ENCODE results near the gene SBSN. TPM values are rescaled to one million over a fixed set of nuclear protein-coding genes. Genes with fewer than 3 reads are reported as not detected.

Gene SBSN
- total and polyA plus RNA-seq, 4 donors: not detected

DNA sequence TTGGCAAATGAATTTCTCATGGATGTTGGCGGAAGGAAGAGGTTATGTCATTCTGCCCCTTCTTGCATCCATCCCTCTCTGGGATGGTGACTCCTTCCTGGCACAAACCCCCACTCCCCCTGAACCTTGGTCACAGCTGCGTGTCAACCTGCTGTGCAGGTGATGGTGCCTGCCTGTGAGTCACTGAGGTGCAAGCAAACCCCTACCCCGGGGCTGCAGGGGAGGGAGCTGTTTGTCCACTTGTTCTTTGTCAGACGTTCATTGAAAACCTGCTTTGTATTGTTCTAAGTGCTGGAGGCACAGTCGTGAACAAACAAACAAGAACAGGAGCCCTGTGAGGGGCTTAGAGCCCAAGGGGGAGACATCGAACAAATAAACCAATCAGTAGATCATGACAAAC, 3.2 kb upstream of the SBSN start:
- H3K27me3 ChIP-seq (ENCODE audit: control insufficient read depth in 4 of 4, insufficient read depth in 4 of 4, low read length in 3 of 4): peaks cover 0 to 3% (median 1%) of the 10 kb centered on the region in 4 donors
- WGBS: 30% methylated on average over 6 of the region's 6 CpGs
- TF ChIP-seq, protein P1, sequence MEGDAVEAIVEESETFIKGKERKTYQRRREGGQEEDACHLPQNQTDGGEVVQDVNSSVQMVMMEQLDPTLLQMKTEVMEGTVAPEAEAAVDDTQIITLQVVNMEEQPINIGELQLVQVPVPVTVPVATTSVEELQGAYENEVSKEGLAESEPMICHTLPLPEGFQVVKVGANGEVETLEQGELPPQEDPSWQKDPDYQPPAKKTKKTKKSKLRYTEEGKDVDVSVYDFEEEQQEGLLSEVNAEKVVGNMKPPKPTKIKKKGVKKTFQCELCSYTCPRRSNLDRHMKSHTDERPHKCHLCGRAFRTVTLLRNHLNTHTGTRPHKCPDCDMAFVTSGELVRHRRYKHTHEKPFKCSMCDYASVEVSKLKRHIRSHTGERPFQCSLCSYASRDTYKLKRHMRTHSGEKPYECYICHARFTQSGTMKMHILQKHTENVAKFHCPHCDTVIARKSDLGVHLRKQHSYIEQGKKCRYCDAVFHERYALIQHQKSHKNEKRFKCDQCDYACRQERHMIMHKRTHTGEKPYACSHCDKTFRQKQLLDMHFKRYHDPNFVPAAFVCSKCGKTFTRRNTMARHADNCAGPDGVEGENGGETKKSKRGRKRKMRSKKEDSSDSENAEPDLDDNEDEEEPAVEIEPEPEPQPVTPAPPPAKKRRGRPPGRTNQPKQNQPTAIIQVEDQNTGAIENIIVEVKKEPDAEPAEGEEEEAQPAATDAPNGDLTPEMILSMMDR (IDR thresholded peaks at IDR 0.05; ENCODE audit: low read depth, low read length, missing input control): no peak
- TF ChIP-seq HNF4A (conservative IDR thresholded peaks at IDR 0.05): no peak
- TF ChIP-seq NR2F2 (IDR thresholded peaks at IDR 0.05): no peak
- TF ChIP-seq EGR1 (IDR thresholded peaks at IDR 0.05; ENCODE audit: low read depth in 2 of 2): no peak
- TF ChIP-seq FOXA2 (IDR thresholded peaks at IDR 0.05): no peak
- TF ChIP-seq, protein P2, sequence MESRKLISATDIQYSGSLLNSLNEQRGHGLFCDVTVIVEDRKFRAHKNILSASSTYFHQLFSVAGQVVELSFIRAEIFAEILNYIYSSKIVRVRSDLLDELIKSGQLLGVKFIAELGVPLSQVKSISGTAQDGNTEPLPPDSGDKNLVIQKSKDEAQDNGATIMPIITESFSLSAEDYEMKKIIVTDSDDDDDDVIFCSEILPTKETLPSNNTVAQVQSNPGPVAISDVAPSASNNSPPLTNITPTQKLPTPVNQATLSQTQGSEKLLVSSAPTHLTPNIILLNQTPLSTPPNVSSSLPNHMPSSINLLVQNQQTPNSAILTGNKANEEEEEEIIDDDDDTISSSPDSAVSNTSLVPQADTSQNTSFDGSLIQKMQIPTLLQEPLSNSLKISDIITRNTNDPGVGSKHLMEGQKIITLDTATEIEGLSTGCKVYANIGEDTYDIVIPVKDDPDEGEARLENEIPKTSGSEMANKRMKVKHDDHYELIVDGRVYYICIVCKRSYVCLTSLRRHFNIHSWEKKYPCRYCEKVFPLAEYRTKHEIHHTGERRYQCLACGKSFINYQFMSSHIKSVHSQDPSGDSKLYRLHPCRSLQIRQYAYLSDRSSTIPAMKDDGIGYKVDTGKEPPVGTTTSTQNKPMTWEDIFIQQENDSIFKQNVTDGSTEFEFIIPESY (IDR thresholded peaks at IDR 0.05): no peak
- TF ChIP-seq, protein P3, sequence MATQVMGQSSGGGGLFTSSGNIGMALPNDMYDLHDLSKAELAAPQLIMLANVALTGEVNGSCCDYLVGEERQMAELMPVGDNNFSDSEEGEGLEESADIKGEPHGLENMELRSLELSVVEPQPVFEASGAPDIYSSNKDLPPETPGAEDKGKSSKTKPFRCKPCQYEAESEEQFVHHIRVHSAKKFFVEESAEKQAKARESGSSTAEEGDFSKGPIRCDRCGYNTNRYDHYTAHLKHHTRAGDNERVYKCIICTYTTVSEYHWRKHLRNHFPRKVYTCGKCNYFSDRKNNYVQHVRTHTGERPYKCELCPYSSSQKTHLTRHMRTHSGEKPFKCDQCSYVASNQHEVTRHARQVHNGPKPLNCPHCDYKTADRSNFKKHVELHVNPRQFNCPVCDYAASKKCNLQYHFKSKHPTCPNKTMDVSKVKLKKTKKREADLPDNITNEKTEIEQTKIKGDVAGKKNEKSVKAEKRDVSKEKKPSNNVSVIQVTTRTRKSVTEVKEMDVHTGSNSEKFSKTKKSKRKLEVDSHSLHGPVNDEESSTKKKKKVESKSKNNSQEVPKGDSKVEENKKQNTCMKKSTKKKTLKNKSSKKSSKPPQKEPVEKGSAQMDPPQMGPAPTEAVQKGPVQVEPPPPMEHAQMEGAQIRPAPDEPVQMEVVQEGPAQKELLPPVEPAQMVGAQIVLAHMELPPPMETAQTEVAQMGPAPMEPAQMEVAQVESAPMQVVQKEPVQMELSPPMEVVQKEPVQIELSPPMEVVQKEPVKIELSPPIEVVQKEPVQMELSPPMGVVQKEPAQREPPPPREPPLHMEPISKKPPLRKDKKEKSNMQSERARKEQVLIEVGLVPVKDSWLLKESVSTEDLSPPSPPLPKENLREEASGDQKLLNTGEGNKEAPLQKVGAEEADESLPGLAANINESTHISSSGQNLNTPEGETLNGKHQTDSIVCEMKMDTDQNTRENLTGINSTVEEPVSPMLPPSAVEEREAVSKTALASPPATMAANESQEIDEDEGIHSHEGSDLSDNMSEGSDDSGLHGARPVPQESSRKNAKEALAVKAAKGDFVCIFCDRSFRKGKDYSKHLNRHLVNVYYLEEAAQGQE (IDR thresholded peaks at IDR 0.05): no peak
- TF ChIP-seq TAF1 (conservative IDR thresholded peaks at IDR 0.05): no peak
- no peak for TF ChIP-seq JUND (IDR thresholded peaks at IDR 0.05)
- TF ChIP-seq HNF4G (IDR thresholded peaks at IDR 0.05): no peak
- TF ChIP-seq RXRA (IDR thresholded peaks at IDR 0.05): no peak
- TF ChIP-seq, protein P4, sequence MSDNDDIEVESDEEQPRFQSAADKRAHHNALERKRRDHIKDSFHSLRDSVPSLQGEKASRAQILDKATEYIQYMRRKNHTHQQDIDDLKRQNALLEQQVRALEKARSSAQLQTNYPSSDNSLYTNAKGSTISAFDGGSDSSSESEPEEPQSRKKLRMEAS (IDR thresholded peaks at IDR 0.05): no peak
- TF ChIP-seq RAD21 (IDR thresholded peaks at IDR 0.05): no peak
- no peak for TF ChIP-seq GABPA (IDR thresholded peaks at IDR 0.05 in 1 of 2, conservative IDR thresholded peaks at IDR 0.05 in 1 of 2)
- no peak for TF ChIP-seq SP1 (IDR thresholded peaks at IDR 0.05)
- no peak for TF ChIP-seq FOXA1 (IDR thresholded peaks at IDR 0.05)
- H3K4me1 ChIP-seq (ENCODE audit: control insufficient read depth in 4 of 4, insufficient read depth in 4 of 4, low read length in 3 of 4): peaks cover 0 to 7% (median 0%) of the 10 kb centered on the region in 4 donors
- H3K36me3 ChIP-seq (ENCODE audit: control insufficient read depth in 4 of 4, insufficient read depth in 3 of 4, low read depth in 1 of 4, low read length in 3 of 4): no peaks in the 10 kb centered on the region
- no peak overlapping the region for H3K9ac ChIP-seq (ENCODE audit: low read depth in 1 of 2, low read length in 2 of 2)
- H3K4me3 ChIP-seq (ENCODE audit: low read depth in 1 of 3, low read length in 3 of 3): no peak overlapping the region
- no peak for DNase-seq (ENCODE audit: low spot score)
- H3K9me3 ChIP-seq (ENCODE audit: control insufficient read depth in 4 of 4, low read length in 3 of 4): no peaks in the 10 kb centered on the region
- no peak overlapping the region for H3K27ac ChIP-seq (ENCODE audit: low read depth in 1 of 2, low read length in 2 of 2)
